NCI-H128 (cell line): ENCODE results near the gene PDE4B.

ENCODE experiments used
- DNase-seq: peaks from one replicate; lab custom pipeline; 2025; ENCODE audit not compliant: unreplicated experiment; lab: John Stamatoyannopoulos, UW

The PDE4B gene

GRCh38 chr1:66227966-66228365, 435.3 kb downstream of the PDE4B start:
- DNase-seq, result no peak

DNA sequence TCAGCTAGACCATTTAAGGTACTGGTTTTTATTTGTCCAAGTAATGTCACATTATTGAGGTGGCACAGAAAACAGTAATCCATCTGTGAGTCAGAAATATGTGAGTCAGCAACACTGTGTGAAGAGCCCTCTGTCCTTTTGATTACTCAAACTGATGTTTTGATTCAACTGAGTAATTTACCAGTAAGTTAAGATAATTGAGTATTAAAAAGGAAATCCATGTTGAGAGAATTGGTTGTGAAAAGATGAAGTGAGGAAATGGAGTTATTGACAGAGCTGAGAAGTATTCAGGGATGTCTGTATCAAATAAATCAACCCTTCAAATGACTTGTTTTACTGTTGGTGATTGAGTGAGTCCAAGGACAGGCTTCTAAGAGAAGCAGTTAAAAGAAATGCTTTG, 438.5 kb downstream of the PDE4B start:
- no peak for DNase-seq

GRCh38 chr1:66231681-66232463, 439.2 kb downstream of the PDE4B start:
- no peak for DNase-seq

DNA sequence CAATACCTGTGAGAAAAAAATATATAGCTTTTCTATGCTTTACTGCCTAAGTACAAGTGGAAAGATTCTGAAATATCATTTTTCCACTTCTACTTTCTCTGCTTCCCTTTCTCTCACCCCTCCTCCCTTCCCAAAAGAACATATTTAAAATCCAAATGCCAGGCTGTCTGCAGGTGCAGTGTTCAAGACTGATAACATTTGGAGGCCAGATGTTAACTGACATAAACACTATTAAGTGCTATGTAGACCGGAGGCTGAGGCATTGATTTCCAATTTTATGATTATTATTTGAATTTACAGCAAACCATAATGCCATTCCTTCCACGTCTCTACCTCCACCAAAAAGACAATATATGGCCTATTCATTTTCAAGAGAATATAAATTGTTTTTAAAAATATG, 444.3 kb downstream of the PDE4B start:
- DNase-seq, result no peak

- DNase-seq, result no peak
These were observed 445.2 kb downstream of the PDE4B start for GRCh38 chr1:66237722-66238479.

- DNase-seq, result no peak
These were observed 447.1 kb downstream of the PDE4B start for GRCh38 chr1:66239834-66240233.

- DNase-seq, result no peak
These were observed 448.1 kb downstream of the PDE4B start for GRCh38 chr1:66240491-66241484.

GRCh38 chr1:66242646-66243547, 450.2 kb downstream of the PDE4B start:
- DNase-seq, result peak; percentile 40

DNA sequence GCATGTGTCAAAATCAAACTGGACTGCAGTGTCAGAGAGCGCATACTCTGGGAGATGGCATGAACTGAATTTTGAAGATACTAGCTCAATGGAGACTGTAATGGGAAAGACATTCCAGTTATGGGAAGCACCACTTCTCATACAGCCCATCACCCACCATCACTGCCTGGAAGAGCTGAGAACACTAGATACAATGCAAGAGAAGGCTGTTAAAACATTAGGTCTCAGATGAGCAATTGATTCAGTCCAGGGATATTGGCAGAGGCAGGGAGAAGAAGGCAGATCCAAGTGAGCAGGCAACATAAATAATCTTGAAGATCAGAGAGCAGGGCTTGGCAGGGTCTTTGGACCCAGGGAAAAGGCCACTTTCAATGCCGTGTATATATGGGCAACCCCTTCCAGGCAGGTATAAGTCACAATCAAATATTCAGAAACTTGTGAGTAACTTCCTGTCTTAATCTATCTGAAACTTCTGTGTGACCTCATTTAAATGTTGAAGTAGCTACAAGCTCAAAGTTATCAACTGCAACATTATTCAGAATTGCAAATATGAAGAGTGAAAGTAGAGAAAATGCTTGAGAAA, 450.9 kb downstream of the PDE4B start:
- DNase-seq, result no peak

DNA sequence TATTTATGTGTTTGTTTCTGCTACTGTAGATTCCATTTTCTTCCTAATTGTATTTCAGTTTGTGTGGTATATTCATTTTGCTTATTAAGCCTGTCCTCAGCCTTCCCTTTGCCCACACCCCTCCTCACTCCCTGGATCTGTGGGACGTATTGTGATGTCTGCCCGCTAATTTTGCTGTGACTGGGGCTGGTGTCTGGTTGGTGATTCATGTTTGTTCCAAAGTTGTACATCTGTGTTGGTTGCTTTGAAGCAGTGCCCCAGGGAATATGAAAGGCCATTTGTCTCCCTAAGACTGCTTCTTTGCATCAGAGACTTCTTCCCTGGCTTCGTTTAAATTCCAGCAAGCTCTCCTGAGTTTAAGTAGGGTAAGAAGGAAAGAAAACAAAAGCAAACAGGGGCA, 451.7 kb downstream of the PDE4B start:
- no peak for DNase-seq

DNA sequence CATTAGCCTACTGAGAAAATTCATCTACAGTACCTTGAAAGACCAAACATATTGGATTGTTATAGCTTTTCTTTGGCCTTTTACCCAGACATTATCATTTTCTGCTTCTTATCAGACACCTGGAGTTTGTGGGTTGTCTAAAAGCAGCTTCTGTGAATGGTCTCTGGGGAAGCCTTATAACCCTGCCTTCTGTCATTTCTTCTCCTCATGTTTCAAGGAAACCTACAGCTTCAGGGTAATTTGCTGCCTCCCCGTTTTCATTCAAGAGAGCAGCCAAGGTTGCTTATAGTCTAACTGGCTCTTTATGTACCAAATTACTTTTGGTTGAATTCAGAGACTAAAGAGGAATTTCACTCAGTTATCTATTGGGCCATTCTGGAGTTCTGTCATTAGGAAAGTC, 453.0 kb downstream of the PDE4B start:
- no peak for DNase-seq

GRCh38 chr1:66246351-66247269, 453.9 kb downstream of the PDE4B start:
- no peak for DNase-seq

DNA sequence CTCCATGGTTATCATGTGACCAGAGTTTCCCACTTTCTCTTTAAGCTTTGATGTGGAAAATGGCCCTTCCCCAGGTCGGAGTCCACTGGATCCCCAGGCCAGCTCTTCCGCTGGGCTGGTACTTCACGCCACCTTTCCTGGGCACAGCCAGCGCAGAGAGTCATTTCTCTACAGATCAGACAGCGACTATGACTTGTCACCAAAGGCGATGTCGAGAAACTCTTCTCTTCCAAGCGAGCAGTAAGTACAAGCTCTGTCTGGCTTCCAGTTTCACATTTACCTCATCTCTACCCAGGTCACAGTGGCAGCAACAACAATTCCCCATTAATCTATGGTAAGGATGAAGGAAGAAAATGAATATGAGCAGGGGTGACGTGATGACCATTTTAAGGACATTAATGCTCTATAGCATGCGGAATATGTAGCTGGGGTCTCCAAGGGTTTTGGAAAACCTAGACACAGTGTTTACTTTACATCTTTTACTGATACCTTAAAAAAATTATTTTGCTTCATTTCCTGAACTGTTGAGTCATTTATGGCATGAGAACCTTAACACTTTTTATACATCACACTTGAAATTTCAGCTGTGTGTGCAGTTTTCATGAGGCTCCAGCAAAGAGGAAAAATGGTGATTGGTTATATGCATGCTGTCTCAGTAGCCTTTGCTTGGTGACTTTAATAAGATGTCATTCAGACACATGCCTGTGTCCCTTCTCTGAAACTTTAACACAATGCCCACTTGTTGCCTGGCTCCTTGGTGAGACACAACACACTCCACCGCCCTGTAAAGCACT, 454.9 kb downstream of the PDE4B start:
- DNase-seq, result no peak

GRCh38 chr1:66248257-66248656, 455.6 kb downstream of the PDE4B start:
- DNase-seq, result no peak

GRCh38 chr1:66248746-66249145, 456.1 kb downstream of the PDE4B start:
- no peak for DNase-seq

GRCh38 chr1:66250075-66250474, 457.4 kb downstream of the PDE4B start:
- no peak for DNase-seq

DNA sequence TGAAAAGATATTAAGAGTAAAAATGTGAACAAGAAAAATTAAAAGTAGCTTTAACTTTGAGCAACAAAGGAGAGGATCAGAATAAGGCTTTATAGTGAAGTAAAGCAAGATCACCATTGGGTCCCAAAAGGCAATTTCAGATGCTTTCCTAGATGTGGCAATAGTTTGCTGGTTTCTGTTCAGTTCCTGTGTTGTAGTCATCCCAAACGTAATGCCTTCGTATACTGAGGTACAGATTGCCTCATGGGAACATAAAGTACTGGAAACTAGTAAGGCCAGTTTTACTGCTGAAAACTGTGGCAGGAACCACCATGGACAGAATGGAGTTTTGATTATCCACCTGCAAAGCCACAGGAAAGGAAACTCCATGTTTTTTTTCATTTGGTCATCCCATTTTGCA, 457.8 kb downstream of the PDE4B start:
- DNase-seq, result no peak

DNA sequence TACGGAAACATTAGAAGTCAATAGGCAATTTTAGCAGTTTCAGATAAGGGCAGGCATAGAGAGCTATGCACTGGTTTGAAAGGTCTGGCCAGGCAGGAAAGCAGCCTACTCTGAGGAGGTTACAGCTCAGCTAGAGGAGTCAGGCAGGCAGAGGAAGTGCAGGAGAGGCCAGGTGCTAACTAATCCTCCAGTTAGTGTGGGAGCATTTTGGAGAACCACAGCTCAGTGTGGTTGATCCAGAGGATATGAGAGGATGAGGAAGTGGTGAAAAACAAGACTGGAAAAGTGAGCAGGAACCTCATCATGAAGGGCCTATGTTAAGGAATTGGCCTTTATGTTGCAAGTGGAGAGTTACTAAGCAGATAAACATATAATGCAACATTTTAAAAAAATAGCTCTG, 458.9 kb downstream of the PDE4B start:
- DNase-seq, result no peak
